Activated T-cell treated with anti-CD3 and anti-CD28 coated beads, Interleukin-2, amount 50 U/mL, for 72 hours (primary cell): Measurements from ENCODE around the gene DNAH6. TPM values are rescaled to one million over a fixed set of nuclear protein-coding genes. Genes with fewer than 3 reads are reported as not detected.

ENCODE experiments used
- ATAC-seq, 2 donors: fragments of 150-1000 bp; cut with Tn5 transposase; replicated peaks in 1 of 2; 2 replicates each; pipeline ENCODE4 v1.10.0; 2021; ENCODE audit warnings: moderate library complexity in 2 of 2, mild to moderate bottlenecking in 1 of 2
- DNase-seq, 2 donors: peaks; one replicate each; pipeline ENCODE4 v3.0.0; 2021 to 2022; ENCODE audit warnings: mixed read lengths in 1 of 2
- H3K27ac Mint-ChIP-seq: one replicate; pipeline ENCODE4 v1.8.0; 2022; ENCODE audit warnings: mild to moderate bottlenecking, moderate library complexity, mixed read lengths
- H3K27me3 Mint-ChIP-seq: one replicate; pipeline ENCODE4 v1.8.0; 2022; ENCODE audit warnings: low read depth, mixed read lengths
- H3K36me3 Mint-ChIP-seq, 2 donors: one replicate each; pipeline ENCODE4 v1.8.0; 2022; ENCODE audit warnings: mixed read lengths in 2 of 2, mild to moderate bottlenecking in 1 of 2; ENCODE audit not compliant: insufficient read depth in 2 of 2
- H3K4me1 Mint-ChIP-seq: one replicate; pipeline ENCODE4 v1.8.0; 2022; ENCODE audit warnings: low read depth, mixed read lengths
- H3K4me3 Mint-ChIP-seq, 2 donors: one replicate each; pipeline ENCODE4 v1.8.0; 2022; ENCODE audit warnings: mild to moderate bottlenecking in 2 of 2, mixed read lengths in 2 of 2, moderate library complexity in 2 of 2
- H3K9me3 Mint-ChIP-seq, 2 donors: one replicate each; pipeline ENCODE4 v1.8.0; 2022; ENCODE audit warnings: mixed read lengths in 2 of 2
- total RNA-seq, 2 donors: library from RNA; stranded (reverse); gene quantifications; one replicate each; pipeline ENCODE4 v1.2.3, GENCODE V29; 2022

DNAH6 gene
- total RNA-seq, 2 donors from 2014 or later, result 1.0 to 1.5 TPM

DNA sequence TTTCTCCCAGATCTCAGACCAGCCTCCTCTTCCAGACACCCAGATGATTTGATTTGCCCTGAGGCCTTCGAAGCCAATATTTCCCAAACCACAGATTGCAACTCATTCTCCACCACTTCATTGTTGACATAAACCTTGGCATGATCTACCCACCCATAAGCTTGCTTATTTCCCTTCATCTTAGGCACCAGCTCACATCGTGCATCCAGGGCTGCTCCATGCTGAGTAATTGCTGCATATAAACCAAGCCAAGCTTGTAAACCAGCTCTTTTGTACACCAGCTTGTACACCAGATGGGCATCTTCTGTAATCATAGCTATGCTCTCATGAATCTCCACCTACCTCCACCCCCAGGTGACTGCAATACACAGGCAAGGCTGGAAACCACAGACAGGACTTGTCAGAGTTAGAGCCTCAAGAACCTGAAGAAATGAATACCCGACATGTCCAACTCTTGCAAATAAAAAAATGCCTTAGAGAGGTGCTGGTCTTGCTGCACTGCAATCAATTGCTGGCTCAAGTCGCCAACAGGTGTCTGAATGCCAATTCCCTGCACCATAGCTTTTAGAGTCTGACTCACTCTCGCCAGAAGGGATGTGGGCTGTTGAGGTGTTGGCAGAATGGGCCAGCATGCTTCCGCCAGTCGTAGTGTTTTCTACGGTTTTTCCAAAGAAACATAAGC, 333.1 kb downstream of the DNAH6 start:
- ATAC-seq (peak; percentile 39 to 48), DNase-seq (peak; percentile 40 to 58)
- peak overlapping the region; percentile 52 to 64 for H3K4me3 Mint-ChIP-seq
- peaks cover 4 to 12% of the 10 kb centered on the region in 2 donors for H3K9me3 Mint-ChIP-seq
- peaks cover 16 to 28% of the 10 kb centered on the region in 2 donors for H3K36me3 Mint-ChIP-seq
- H3K4me1 Mint-ChIP-seq, result peaks cover 82% of the 10 kb centered on the region
- H3K27ac Mint-ChIP-seq, result peak overlapping the region; percentile 7
- no peaks in the 10 kb centered on the region for H3K27me3 Mint-ChIP-seq

DNA sequence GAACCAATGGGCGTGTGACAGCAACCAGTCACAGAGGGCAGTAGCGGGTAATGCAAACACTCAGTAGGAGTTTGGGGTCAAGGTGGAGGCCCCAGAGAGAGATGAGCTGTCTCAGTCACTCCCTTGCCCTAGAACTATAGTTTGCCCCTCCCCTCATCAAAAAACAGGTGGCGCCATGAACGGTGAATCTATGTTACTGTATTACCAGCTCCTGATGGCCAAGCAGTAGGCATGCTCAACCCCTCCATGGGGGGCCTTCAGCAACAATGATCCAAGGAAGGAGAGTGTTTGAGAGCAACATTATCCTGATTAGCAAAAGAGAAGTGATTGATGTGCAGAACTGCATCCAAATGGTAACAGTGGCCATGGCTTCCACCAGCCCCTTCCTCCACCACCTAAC, 334.2 kb downstream of the DNAH6 start:
- H3K27ac Mint-ChIP-seq, result peak overlapping the region; percentile 7
- no peaks in the 10 kb centered on the region for H3K27me3 Mint-ChIP-seq
- peaks cover 82% of the 10 kb centered on the region for H3K4me1 Mint-ChIP-seq
- H3K36me3 Mint-ChIP-seq, result peaks cover 16 to 31% of the 10 kb centered on the region in 2 donors
- no peak overlapping the region for H3K4me3 Mint-ChIP-seq
- H3K9me3 Mint-ChIP-seq, result peaks cover 4 to 12% of the 10 kb centered on the region in 2 donors
- no peak for ATAC-seq
- no peak for DNase-seq

DNA sequence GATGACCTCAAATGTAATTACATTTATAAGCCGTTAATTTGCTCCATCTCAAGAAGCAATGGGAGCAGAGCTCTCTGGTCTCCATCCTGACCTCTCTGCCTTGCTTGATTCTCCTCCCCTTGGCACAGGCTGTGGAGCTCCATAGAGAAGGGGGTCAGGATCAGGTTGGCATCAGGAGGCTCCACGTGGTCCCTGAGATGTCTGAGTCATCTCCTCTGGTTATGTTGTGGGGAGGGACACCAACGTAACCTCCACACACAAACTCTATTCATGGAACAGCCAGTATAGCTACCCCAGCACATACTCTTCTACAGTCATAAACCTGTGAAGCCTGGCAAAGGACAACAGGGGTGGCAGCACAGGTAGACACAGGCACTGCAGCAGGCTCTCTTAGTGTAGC, 335.6 kb downstream of the DNAH6 start:
- Mint-ChIP-seq H3K4me3 (no peak overlapping the region), H3K4me1 (peaks cover 82% of the 10 kb centered on the region), H3K27ac (no peak overlapping the region), H3K27me3 (no peaks in the 10 kb centered on the region), H3K36me3 (peaks cover 18 to 36% of the 10 kb centered on the region in 2 donors), H3K9me3 (peaks cover 4 to 12% of the 10 kb centered on the region in 2 donors)
- DNase-seq (no peak), ATAC-seq (no peak)

DNA sequence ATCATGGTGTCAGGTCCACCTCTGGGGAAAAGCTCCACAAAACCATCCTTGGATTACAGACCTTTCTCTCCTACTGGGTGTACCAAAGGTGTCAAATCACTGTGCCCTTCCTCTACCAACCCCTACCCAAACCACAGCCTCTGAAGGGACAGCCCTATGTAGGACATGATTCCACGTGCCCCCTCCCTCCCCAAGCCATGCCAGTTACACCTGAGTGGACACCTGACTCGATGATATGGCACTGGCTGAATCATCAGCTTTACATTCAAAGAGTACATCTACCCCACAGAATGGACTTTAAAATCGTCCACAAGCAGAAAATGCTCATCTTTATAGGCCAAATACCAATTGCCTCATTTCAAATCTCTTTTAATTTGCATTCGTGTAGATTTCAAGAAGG, 338.6 kb downstream of the DNAH6 start:
- Mint-ChIP-seq H3K4me3 (peak overlapping the region; percentile 72 to 82), H3K36me3 (peaks cover 18 to 38% of the 10 kb centered on the region in 2 donors), H3K27me3 (no peaks in the 10 kb centered on the region), H3K27ac (peak overlapping the region; percentile 82), H3K4me1 (peaks cover 86% of the 10 kb centered on the region), H3K9me3 (peaks cover 4 to 12% of the 10 kb centered on the region in 2 donors)
- DNase-seq, result no peak
- ATAC-seq, result no peak

DNA sequence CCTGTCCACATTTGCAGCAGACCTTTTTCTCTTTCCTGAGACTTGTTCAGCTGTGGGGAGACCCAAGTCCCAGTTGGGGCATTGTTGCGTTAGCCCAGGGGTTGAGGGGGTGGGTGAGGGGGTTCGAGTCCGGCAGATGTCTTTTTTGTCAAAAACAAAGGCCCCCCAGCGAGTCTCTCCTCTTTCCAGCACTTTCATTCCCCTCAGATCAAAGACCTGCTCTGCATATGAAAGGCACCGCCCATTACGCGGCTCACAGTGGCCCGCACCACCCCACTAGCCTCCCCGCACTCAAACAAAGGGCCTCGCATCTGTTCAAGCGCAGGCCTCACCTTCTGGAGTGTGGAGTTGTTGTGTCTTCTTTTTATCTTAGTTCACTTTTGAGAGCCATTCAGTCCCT, 339.4 kb downstream of the DNAH6 start:
- H3K27ac Mint-ChIP-seq, result peak overlapping the region; percentile 82
- H3K36me3 Mint-ChIP-seq, result peaks cover 18 to 36% of the 10 kb centered on the region in 2 donors
- peaks cover 4 to 12% of the 10 kb centered on the region in 2 donors for H3K9me3 Mint-ChIP-seq
- DNase-seq, result no peak
- peaks cover 86% of the 10 kb centered on the region for H3K4me1 Mint-ChIP-seq
- no peaks in the 10 kb centered on the region for H3K27me3 Mint-ChIP-seq
- H3K4me3 Mint-ChIP-seq, result peak overlapping the region; percentile 72 to 82
- ATAC-seq, result no peak

DNA sequence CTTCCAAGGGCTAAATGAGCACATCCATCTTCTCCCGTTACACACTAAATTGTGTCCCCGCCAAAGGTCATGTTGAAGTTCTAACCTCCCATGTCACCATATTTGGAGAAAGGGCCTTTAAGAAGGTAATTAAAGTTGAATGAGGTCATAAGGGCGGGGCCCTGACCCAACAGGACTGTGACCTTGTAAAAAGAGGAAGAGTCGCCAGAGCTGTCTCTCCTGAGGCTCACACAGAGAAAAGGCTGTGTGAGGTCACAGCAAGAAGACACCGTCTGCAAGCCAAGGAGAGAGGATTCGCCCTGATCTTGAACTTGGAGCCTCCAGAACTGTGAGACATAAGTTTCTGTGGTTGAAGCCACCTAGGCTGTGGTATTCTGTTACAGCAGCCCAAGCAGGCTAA, 340.5 kb downstream of the DNAH6 start:
- H3K36me3 Mint-ChIP-seq, result peaks cover 18 to 30% of the 10 kb centered on the region in 2 donors

DNA sequence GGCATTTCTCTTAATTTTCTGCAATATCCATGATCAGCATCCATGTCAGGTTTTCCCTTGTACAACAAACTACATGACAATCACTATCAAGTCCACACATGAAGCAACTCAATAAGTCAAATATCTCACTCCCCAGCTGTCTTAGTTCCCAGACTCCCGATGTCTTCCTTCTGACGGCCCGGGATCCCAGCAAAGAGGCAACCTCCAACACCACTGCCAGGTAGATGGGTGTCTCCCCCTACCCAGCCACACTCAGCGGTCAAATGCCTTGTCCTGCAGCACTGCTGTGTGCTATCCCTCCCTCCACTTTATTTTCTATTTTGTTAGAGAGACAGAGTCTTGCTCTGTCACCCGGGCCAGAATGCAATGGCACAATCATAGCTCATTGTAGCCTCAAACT, 341.3 kb downstream of the DNAH6 start:
- H3K27ac Mint-ChIP-seq, result peak overlapping the region; percentile 79
- peak overlapping the region in 1 of 2 donors; percentile 72 for H3K4me3 Mint-ChIP-seq
- ATAC-seq (no peak), DNase-seq (no peak)
- no peaks in the 10 kb centered on the region for H3K27me3 Mint-ChIP-seq
- peaks cover 4 to 7% of the 10 kb centered on the region in 2 donors for H3K9me3 Mint-ChIP-seq
- H3K36me3 Mint-ChIP-seq, result peaks cover 11 to 24% of the 10 kb centered on the region in 2 donors
- peaks cover 86% of the 10 kb centered on the region for H3K4me1 Mint-ChIP-seq

More for the DNA sequence above, 340.5 kb downstream of the DNAH6 start:
- ATAC-seq (peak; percentile 82 to 87), DNase-seq (peak; percentile 54 to 61)
- Mint-ChIP-seq H3K4me1 (peaks cover 86% of the 10 kb centered on the region), H3K27ac (peak overlapping the region; percentile 79), H3K27me3 (no peaks in the 10 kb centered on the region), H3K4me3 (peak overlapping the region; percentile 72 to 82), H3K9me3 (peaks cover 4 to 12% of the 10 kb centered on the region in 2 donors)

DNA sequence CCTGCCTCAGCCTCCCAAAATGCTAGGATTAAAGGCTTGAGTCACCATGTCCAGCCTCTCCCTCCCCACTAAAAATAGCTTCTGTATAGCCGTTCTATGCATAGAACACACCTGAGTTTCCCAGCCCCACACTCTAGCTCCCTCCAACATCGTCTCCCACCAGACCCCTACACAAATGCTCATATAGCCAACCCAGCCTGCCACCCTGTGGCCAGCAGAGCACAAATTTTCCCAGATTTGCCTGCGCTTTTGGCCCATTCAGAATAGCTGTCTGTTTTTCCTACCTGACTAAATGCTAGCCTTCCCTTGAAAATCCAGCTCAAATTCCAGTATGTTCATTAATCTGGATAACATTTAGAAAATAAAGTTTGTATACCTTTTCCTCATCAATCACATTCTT, 341.8 kb downstream of the DNAH6 start:
- Mint-ChIP-seq H3K4me1 (peaks cover 90% of the 10 kb centered on the region), H3K9me3 (peaks cover under 1 to 3% of the 10 kb centered on the region in 2 donors), H3K27ac (peak overlapping the region; percentile 55), H3K4me3 (peak overlapping the region in 1 of 2 donors; percentile 26), H3K36me3 (peaks cover 6 to 21% of the 10 kb centered on the region in 2 donors), H3K27me3 (no peaks in the 10 kb centered on the region)
- no peak for ATAC-seq
- DNase-seq, result no peak

DNA sequence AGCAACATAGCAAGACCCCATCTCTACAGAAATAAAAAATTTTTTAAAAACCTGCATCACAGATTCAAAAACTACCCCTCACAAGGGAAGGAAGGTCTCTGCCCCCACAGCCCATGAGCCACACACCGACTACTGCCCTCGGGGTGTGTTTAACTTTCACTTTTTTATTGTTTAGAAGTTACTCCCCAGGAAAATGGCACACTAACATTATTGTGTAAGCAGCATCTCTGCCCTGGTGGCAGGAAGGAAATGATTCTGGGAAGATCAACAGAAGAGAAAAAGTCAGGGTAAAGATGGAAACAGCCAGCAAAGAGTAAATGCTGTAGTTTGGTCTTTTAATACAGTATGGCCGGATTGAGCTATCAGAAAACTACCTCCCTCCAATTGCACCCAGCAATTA, 342.6 kb downstream of the DNAH6 start:
- H3K27me3 Mint-ChIP-seq, result no peaks in the 10 kb centered on the region
- ATAC-seq (no peak), DNase-seq (no peak)
- H3K36me3 Mint-ChIP-seq, result peaks cover 2 to 18% of the 10 kb centered on the region in 2 donors
- peak overlapping the region; percentile 52 to 73 for H3K4me3 Mint-ChIP-seq
- H3K9me3 Mint-ChIP-seq, result no peaks in the 10 kb centered on the region
- H3K27ac Mint-ChIP-seq, result peak overlapping the region; percentile 51
- H3K4me1 Mint-ChIP-seq, result peaks cover 94% of the 10 kb centered on the region

DNA sequence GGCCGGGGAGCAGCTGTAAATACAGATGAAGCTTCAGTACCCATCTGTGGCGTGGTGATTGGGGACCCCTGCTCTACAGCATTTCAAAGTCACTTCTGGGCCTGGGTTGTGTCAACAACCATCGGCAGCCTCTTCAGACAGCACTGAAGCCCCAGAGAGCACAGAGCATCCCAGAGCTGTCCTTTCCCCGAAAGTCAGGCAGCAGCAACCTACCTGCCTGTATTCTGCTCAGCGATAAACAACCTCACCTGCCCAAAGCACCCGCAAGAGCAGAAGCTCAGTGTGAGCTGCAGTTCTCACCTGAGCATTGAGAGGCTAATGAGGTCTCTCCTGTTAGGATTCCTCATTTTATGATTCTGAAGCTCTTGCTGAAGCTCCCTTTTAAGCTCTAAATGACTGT, 345.2 kb downstream of the DNAH6 start:
- peak overlapping the region; percentile 85 for H3K27ac Mint-ChIP-seq
- peaks cover 1 to 9% of the 10 kb centered on the region in 2 donors for H3K36me3 Mint-ChIP-seq
- H3K9me3 Mint-ChIP-seq, result no peaks in the 10 kb centered on the region
- ATAC-seq (no peak), DNase-seq (no peak)
- H3K27me3 Mint-ChIP-seq, result no peaks in the 10 kb centered on the region
- H3K4me3 Mint-ChIP-seq, result peak overlapping the region; percentile 53 to 57
- H3K4me1 Mint-ChIP-seq, result peaks cover 94% of the 10 kb centered on the region

DNA sequence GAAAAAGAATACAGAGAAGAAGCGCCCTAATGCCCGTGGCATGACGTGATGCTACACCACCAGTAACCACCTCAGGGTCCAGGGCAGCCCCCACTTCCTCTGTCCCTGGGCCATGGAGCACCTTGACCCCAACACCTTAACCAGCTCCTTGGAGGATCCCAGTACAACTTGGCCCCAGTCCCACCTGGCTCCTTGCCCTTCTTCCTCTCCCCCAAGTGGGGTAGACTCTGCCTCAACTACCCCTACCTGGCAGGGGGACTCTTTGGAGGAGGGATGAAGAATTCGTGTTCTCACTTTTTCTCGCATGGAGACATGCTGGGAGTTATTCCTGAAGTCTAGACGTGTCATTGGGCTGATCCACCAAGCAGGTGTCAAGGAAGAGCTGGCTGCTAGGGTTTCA, 345.7 kb downstream of the DNAH6 start:
- peak overlapping the region; percentile 53 to 57 for H3K4me3 Mint-ChIP-seq
- no peak for DNase-seq
- ATAC-seq, result no peak
- peaks cover 0 to 6% of the 10 kb centered on the region in 2 donors for H3K36me3 Mint-ChIP-seq
- H3K27me3 Mint-ChIP-seq, result no peaks in the 10 kb centered on the region
- H3K9me3 Mint-ChIP-seq, result no peaks in the 10 kb centered on the region
- H3K4me1 Mint-ChIP-seq, result peaks cover 94% of the 10 kb centered on the region
- peak overlapping the region; percentile 85 for H3K27ac Mint-ChIP-seq

DNA sequence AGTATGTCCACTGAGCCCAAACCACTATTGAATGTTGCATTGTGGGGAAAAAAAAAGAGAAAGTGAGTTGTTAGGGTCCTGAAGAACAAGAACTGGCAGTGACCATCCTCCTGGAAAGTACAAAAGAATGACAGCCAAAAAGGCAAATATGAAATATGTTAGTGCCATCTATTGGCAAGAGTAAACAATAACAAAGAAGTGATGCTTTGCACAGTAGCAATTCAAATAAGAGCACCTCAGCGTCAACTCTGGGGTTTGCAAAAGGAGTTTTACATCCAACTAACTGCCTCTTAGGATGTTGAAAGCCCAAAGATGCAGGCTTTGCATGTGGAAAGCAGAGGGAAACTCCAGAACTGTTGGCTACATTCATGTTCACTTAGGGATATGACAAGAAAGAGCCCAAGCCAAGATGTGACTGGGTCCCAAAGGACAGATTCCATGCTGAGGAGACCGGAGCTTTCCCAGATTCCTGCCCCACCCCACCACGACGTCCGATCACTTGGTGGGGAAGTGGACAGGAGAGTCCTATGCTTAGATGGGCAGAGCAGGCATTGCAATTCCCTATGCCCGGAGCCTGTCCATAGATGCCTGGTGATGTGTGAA, 349.0 kb downstream of the DNAH6 start:
- peak overlapping the region in 1 of 2 donors; percentile 38 for H3K4me3 Mint-ChIP-seq
- H3K36me3 Mint-ChIP-seq, result peaks cover 5 to 13% of the 10 kb centered on the region in 2 donors
- H3K4me1 Mint-ChIP-seq, result peaks cover 82% of the 10 kb centered on the region
- DNase-seq, result no peak
- H3K27ac Mint-ChIP-seq, result peak overlapping the region; percentile 92
- no peaks in the 10 kb centered on the region for H3K27me3 Mint-ChIP-seq
- peaks cover 0 to 1% of the 10 kb centered on the region in 2 donors for H3K9me3 Mint-ChIP-seq
- peak; percentile 59 to 61 for ATAC-seq

DNA sequence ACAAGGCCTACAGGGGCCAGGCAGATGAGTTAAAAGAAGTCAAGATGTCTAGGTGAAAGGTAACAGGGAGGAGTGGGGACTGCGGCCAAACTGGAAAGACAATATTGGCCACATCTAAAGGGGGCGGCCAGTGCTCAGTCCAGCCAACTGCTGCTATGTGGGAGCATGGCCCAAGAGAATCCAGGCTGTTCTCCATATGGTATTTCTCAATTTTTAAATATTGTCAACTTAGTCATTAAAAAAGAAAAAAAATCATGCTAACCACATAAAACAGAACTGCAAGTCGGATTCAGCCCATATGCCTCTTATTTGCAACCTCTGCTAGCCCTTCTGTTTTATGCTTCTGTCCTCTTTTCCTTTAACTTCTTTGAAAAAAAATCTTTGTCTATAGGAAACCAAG, 349.8 kb downstream of the DNAH6 start:
- ATAC-seq, result no peak
- Mint-ChIP-seq H3K9me3 (peaks cover 0 to 1% of the 10 kb centered on the region in 2 donors), H3K36me3 (peaks cover 7 to 17% of the 10 kb centered on the region in 2 donors), H3K27me3 (no peaks in the 10 kb centered on the region), H3K27ac (no peak overlapping the region), H3K4me3 (peak overlapping the region in 1 of 2 donors; percentile 36), H3K4me1 (peaks cover 82% of the 10 kb centered on the region)
- no peak for DNase-seq
